Tibial nerve (tissue), 4 donors: ENCODE data around the gene TCF7L1. TPM values are rescaled to one million over a fixed set of nuclear protein-coding genes. Genes with fewer than 3 reads are reported as not detected.

ENCODE experiments used
- DNase-seq, 2 donors: peaks; one replicate each; pipeline ENCODE4 v3.0.0-alpha.2; 2019; ENCODE audit warnings: low spot score in 2 of 2
- H3K27ac ChIP-seq, 4 donors: fragments of 200-600 bp; sonication (generic) in 3 of 4; one replicate each; pipeline ENCODE4 v1.5.1; 2017 to 2019; ENCODE audit warnings: mild to moderate bottlenecking in 1 of 4
- H3K27me3 ChIP-seq, 2 donors: fragments of 200-600 bp; sonication (generic) in 1 of 2; one replicate each; pipeline versions ENCODE4 v1.5.1 to v1.6.0; 2017 to 2019
- H3K36me3 ChIP-seq, 3 donors: fragments of 200-600 bp; sonication (generic); one replicate each; pipeline ENCODE4 v1.5.1; 2018 to 2019
- H3K4me1 ChIP-seq, 4 donors: fragments of 200-600 bp; sonication (generic) in 3 of 4; one replicate each; pipeline ENCODE4 v1.5.1; 2017 to 2019
- H3K4me3 ChIP-seq, 4 donors: fragments of 200-600 bp; sonication (generic) in 3 of 4; one replicate each; pipeline ENCODE4 v1.5.1; 2017 to 2019; ENCODE audit warnings: mild to moderate bottlenecking in 1 of 4, moderate library complexity in 1 of 4
- H3K9me3 ChIP-seq, 4 donors: fragments of 200-600 bp; sonication (generic) in 3 of 4; one replicate each; pipeline ENCODE4 v1.5.1; 2017 to 2019
- EP300 ChIP-seq, 2 donors: sonication (generic); formaldehyde crosslinking; IDR thresholded peaks; one replicate each; pipeline ENCODE4 v1.6.1; 2017; ENCODE audit warnings: antibody characterized with exemption in 2 of 2, mild to moderate bottlenecking in 1 of 2
- POLR2A ChIP-seq, 2 donors: fragments of 450-650 bp; IDR thresholded peaks; one replicate each; pipeline ENCODE4 v1.6.1; 2017; ENCODE audit warnings: antibody characterized with exemption in 2 of 2, mild to moderate bottlenecking in 2 of 2, moderate library complexity in 2 of 2
- WGBS, 2 donors: methylation state at CpG; one replicate each; pipeline ENCODE4 v1.1.5; 2018; 5-methylcytosine and 5-hydroxymethylcytosine counted together
- total RNA-seq, 4 donors: library from RNA; depleted of rRNA; stranded (reverse); fragments of >200 nt; gene quantifications; one replicate each; pipeline ENCODE4 v1.1.0, GENCODE V29; 2016
- TF ChIP-seq, protein P1 (sequence below), 5 experiments: fragments of 200-600 bp in 3 of 5; fragments of 450-650 bp in 2 of 5; sonication (generic) in 3 of 5; IDR thresholded peaks; one replicate each; pipeline ENCODE4 v1.5.1; 2016 to 2019; ENCODE audit warnings: antibody characterized with exemption in 5 of 5, mild to moderate bottlenecking in 3 of 5, moderate library complexity in 2 of 5

The TCF7L1 gene
- total RNA-seq, 4 donors from 2014 or later = 3.7 to 14.1 (median 7.1) TPM

GRCh38 chr2:85165088-85165690 is 32.0 kb downstream of the TCF7L1 start:
- Histone ChIP-seq H3K36me3 (no peaks in the 10 kb centered on the region), H3K4me3 (no peak overlapping the region), H3K27ac (no peak overlapping the region), H3K9me3 (no peaks in the 10 kb centered on the region), H3K27me3 (no peaks in the 10 kb centered on the region), H3K4me1 (peaks cover 0 to 51% (median 24%) of the 10 kb centered on the region in 4 donors)
- TF ChIP-seq EP300 (IDR thresholded peaks at IDR 0.05) (no peak), POLR2A (IDR thresholded peaks at IDR 0.05) (no peak)
- TF ChIP-seq, protein P1, sequence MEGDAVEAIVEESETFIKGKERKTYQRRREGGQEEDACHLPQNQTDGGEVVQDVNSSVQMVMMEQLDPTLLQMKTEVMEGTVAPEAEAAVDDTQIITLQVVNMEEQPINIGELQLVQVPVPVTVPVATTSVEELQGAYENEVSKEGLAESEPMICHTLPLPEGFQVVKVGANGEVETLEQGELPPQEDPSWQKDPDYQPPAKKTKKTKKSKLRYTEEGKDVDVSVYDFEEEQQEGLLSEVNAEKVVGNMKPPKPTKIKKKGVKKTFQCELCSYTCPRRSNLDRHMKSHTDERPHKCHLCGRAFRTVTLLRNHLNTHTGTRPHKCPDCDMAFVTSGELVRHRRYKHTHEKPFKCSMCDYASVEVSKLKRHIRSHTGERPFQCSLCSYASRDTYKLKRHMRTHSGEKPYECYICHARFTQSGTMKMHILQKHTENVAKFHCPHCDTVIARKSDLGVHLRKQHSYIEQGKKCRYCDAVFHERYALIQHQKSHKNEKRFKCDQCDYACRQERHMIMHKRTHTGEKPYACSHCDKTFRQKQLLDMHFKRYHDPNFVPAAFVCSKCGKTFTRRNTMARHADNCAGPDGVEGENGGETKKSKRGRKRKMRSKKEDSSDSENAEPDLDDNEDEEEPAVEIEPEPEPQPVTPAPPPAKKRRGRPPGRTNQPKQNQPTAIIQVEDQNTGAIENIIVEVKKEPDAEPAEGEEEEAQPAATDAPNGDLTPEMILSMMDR (IDR thresholded peaks at IDR 0.05) = no peak
- DNase-seq = no peak
- WGBS, 2 donors = 56 to 61% methylated on average over 9 of the region's 9 CpGs

DNA sequence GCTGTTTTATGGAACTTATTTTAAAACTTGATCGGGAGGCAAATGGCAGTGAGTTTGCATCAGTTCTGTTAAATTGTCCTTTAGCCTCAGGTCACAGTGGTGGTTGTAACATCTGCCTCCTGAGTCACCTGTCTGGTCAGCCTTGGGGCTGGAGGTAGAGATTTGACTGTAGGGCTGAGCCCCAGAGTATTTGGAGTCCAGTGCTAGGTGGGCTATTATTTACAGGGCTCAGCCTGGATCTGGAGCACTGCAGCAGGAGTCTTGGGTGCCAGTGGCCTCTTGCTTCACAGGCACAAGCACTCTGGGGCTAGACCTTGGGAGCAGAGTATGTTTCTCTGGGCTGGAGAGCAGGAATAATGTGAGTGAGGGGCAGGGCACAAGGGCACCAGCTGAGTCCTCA is 32.8 kb downstream of the TCF7L1 start:
- no peak for DNase-seq
- H3K27ac ChIP-seq = no peak overlapping the region
- H3K27me3 ChIP-seq = no peaks in the 10 kb centered on the region
- H3K4me3 ChIP-seq = no peak overlapping the region
- H3K36me3 ChIP-seq = no peaks in the 10 kb centered on the region
- TF ChIP-seq, protein P1 (IDR thresholded peaks at IDR 0.05) = no peak
- TF ChIP-seq POLR2A (IDR thresholded peaks at IDR 0.05) (no peak), EP300 (IDR thresholded peaks at IDR 0.05) (no peak)
- H3K9me3 ChIP-seq = no peaks in the 10 kb centered on the region
- WGBS, 2 donors = 80 to 85% methylated on average over 1 of the region's 1 CpG
- peaks cover 0 to 46% (median 24%) of the 10 kb centered on the region in 4 donors for H3K4me1 ChIP-seq

DNA sequence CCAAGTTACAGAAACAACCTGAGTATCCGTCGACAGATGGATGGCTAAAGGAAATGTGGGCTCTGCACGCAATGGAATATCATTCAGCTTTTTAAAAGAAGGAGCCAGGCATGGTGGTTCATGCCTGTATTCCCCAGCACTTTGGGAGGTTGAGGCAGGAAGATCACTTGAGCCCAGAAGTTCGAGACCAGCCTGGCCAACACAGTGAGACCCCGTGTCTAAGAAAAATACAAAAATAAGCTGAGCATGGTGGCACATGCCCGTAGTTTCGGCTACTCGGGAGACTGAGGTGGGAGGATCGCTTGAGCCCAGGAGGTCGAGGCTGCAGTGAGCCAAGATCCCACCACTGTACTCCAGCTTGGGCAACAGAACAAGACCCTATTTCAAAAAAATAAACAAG is 34.3 kb downstream of the TCF7L1 start:
- Histone ChIP-seq H3K36me3 (no peaks in the 10 kb centered on the region), H3K9me3 (no peaks in the 10 kb centered on the region), H3K4me3 (no peak overlapping the region), H3K27ac (no peak overlapping the region), H3K4me1 (peaks cover 0 to 32% (median 13%) of the 10 kb centered on the region in 4 donors), H3K27me3 (no peaks in the 10 kb centered on the region)
- 95 to 97% methylated on average over 10 of the region's 10 CpGs for WGBS, 2 donors
- no peak for TF ChIP-seq POLR2A (IDR thresholded peaks at IDR 0.05)
- TF ChIP-seq, protein P1 (IDR thresholded peaks at IDR 0.05) = no peak
- TF ChIP-seq EP300 (IDR thresholded peaks at IDR 0.05) = no peak
- no peak for DNase-seq

DNA sequence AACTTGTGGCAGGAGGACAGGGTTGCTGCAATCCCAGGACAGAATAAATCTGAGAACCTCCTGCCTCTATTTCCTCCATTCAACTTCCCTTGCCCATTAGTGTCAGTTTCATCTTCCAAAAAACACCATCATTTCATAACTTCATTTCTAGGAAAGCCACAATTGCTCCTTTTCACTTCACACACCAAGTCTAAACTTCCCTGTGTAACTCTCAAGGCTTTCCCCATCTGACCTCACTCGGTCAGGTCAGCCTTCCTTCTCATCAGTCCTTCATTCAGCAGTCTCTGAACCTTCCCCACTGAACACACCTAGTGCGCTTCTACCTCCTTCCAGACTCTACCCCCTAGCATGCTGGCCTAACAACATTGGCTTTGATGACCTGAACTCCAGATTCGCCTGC is 35.8 kb downstream of the TCF7L1 start:
- 90 to 91% methylated on average over 3 of the region's 3 CpGs for WGBS, 2 donors
- Histone ChIP-seq H3K9me3 (no peaks in the 10 kb centered on the region), H3K27ac (no peak overlapping the region), H3K4me3 (no peak overlapping the region), H3K27me3 (no peaks in the 10 kb centered on the region), H3K36me3 (no peaks in the 10 kb centered on the region), H3K4me1 (peaks cover 0 to 22% (median 3%) of the 10 kb centered on the region in 4 donors)
- TF ChIP-seq, protein P1 (IDR thresholded peaks at IDR 0.05) = no peak
- no peak for TF ChIP-seq POLR2A (IDR thresholded peaks at IDR 0.05)
- no peak for TF ChIP-seq EP300 (IDR thresholded peaks at IDR 0.05)
- DNase-seq = no peak

- Histone ChIP-seq H3K4me1 (peaks cover 0 to 22% (median 0%) of the 10 kb centered on the region in 4 donors), H3K4me3 (no peak overlapping the region), H3K36me3 (no peaks in the 10 kb centered on the region), H3K27ac (no peak overlapping the region), H3K9me3 (no peaks in the 10 kb centered on the region), H3K27me3 (no peaks in the 10 kb centered on the region)
- 69 to 77% methylated on average over 3 of the region's 3 CpGs for WGBS, 2 donors
- TF ChIP-seq, protein P1 (IDR thresholded peaks at IDR 0.05) = no peak
- TF ChIP-seq EP300 (IDR thresholded peaks at IDR 0.05) (no peak), POLR2A (IDR thresholded peaks at IDR 0.05) (no peak)
- no peak for DNase-seq
Observed at GRCh38 chr2:85169581-85169980, 36.4 kb downstream of the TCF7L1 start.
